Measurements from ENCODE around the gene SYNRG.

The SYNRG gene

GRCh38 chr17:37494971-37495370, 114.2 kb downstream of the SYNRG start:
- no peak for DNase-seq (ENCODE audit: low read depth)

GRCh38 chr17:37494401-37494831, 114.8 kb downstream of the SYNRG start:
- DNase-seq (ENCODE audit: low read depth): no peak

DNA sequence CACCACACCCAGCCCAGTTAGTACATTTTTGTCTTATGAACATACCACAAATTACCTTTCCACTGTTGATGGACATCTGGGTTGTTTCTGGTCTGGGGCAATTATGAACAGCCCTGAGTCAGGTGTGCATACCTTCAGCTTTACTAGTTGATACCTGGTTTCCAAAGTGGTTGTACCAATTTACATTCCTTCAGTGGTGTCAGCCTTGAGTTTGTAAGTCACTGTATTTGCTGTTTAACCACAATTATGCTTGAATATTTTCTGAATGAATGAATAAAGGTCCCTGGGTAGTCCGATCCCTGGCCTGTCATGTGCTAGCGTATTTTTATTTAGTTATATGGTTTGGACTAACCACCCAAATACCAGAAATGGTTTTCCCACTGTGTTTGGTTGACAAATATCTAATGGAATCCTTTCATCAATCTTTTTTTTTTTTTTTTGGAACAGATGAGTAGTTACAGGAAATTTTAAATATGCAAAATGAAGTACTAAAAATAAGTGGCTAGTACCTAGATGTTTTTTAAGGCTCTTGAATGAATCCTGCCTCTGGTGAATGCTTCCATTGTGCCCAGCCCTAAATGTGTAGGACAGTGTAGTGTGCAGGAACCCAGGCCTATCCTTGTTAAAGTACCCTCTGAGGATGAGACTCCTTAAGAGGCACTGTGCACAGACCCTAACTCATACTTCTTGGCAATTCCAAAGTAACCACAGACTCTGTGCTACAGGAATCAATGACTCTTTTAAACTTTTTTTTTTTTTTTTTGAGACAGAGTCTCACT, 115.8 kb downstream of the SYNRG start:
- DNase-seq (ENCODE audit: low read depth): peak; percentile 91

DNA sequence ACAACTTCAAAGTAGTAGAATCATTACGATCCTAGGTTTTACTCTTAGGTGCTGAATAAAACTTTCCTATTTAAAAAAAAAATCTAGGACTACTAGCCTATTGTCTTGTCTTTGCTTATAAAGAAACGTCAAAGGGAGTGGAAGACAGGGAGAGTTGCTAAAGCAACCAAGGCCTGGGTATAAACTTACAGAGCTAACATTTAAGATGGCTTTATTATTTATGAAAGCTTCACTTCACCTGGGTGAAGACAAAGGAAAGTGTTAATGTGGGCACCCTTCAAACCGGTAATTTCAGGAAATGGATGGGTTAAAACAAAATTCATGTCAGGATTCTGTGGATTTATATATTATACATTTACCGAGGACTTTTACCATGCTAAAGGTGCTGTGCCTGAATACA, 117.1 kb downstream of the SYNRG start:
- DNase-seq (ENCODE audit: low read depth): no peak

- peak; percentile 77 for DNase-seq (ENCODE audit: low read depth)
These were observed 118.3 kb downstream of the SYNRG start for GRCh38 chr17:37490638-37491614.

GRCh38 chr17:37490022-37490587, 119.1 kb downstream of the SYNRG start:
- no peak for DNase-seq (ENCODE audit: low read depth)

- no peak for DNase-seq (ENCODE audit: low read depth)
These were observed 119.8 kb downstream of the SYNRG start, which contains the start of gene DUSP14 for GRCh38 chr17:37489197-37490001. TSS of gene DUSP14 (plus strand) at chr17:37489891. CDS start at chr17:37512273, 22,382 bp downstream.

DNA sequence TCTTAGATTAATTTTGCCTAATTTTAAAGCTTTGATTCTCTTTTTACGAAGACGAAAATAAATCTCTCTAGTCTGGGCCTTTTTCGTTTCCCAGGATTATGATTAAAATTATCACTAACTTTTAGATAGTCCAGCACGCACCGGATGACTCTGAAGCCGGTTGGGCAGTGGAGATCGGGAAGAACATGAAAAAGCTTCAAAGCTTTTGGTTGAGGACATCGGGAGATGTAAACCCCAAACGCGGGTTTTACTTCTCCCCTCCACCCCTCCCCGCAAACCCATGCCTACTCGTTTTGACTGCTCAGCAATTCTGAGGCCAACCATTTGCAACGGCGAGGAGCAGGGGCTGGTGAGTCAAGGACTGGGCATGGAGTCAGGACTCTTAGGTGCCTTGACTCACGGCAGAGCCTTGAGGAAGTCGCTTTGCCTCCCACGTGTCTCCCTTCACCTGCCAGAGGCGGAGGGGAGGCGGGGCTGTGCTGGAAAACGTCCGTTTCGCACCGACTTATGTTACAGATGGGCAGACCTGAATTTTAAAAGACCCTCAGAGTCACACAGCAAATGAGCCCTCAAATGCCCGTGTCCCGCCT, 120.5 kb downstream of the SYNRG start:
- DNase-seq (ENCODE audit: low read depth): peak; percentile 80

- peak; percentile 70 for DNase-seq (ENCODE audit: low read depth)
These were observed 121.1 kb downstream of the SYNRG start for GRCh38 chr17:37488009-37488604.

GRCh38 chr17:37485938-37486570, 123.2 kb downstream of the SYNRG start:
- no peak for DNase-seq (ENCODE audit: low read depth)

GRCh38 chr17:37483311-37484039, 125.7 kb downstream of the SYNRG start:
- DNase-seq (ENCODE audit: low read depth): no peak

- DNase-seq (ENCODE audit: low read depth): no peak
These were observed 128.1 kb downstream of the SYNRG start for GRCh38 chr17:37481001-37481665.

DNA sequence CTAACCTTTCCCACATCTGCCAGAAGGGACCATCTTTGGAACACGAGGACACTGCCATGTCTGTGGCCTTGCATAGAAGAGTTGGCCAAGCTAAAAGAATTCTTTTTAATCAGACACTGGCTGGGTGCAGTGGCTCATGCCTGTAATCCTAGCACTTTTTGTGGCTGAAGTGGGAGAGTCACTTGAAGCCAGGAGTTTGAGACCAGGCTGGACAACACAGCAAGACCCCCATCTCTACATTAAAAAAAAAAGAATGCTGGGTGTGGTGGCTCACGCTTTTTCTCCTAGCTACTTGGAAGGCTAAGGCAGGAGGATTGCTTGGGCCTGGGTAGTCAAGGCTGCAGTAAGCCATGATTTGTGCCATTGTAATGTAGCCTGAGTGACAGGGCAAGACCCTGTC, 128.8 kb downstream of the SYNRG start:
- no peak for DNase-seq (ENCODE audit: low read depth)

DNA sequence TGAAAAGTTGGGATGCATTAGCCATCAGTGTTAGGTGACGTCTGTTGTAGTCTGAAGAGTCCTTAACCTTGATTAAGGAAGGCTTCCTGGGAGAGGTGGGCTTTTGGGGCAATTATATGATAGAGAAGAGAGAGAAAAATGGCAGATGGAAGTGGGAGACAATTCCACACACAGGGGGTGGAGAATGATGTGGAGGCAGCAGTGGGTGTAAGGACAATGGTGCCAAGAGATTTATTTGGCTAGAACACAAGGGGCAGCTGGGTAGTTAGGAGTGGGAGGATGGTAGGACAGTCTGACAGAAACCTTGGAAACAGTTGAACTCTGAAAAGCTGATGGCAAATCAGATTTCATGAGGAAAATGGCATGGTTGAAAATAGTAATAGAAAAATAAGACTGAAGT, 130.2 kb downstream of the SYNRG start:
- no peak for DNase-seq (ENCODE audit: low read depth)

DNA sequence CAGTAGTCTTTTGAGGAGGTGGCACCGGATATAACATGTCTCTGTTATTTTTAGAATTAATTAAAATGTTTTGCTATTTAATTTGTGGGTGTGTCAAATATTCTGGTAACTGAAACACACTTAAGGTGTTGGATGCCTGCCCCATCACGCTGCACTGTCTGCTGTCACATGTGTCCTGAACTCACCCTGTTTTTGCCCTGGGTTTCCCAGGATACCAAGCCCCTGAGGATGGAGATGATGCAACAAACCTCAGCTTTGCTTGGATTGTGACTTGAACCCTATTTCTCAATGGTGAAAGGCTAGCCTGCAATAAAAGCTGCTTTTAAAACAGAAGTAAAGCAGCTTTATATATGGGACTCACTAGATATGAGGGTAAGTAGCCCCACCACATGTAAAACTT, 131.0 kb downstream of the SYNRG start:
- no peak for DNase-seq (ENCODE audit: low read depth)

DNA sequence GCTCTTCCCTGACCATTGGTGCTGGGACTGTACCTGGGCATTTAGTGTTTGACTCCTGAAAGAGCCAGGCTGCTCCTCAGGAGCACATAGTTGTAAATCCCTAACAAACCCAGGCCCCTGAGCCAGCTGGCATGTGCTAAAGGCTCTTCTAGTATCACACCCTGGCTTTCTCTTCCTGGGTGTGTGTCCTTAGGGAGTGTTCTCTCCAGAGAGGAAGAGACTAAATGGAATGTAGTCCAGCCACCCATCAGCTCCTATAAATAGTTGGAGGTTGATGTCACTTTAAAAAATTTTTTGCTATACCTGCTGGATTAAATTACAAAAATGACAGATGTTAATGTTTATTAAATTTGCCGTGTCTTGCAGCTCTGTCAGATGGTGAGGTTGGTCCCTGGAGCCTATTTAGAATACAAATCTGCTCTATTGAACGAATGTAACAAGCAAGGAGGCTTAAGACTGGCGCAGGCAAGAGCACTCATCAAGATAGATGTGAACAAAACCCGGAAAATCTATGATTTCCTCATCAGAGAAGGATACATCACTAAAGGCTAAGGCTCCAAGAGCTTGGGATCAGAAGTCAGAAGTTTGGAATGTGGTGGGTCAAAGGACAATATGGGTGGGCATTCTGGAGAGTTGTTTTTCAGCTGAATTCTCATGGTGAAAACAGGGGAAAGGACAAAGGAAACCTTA, 132.6 kb downstream of the SYNRG start:
- DNase-seq (ENCODE audit: low read depth): peak; percentile 62

GRCh38 chr17:37475731-37476420, 133.3 kb downstream of the SYNRG start:
- no peak for DNase-seq (ENCODE audit: low read depth)

DNA sequence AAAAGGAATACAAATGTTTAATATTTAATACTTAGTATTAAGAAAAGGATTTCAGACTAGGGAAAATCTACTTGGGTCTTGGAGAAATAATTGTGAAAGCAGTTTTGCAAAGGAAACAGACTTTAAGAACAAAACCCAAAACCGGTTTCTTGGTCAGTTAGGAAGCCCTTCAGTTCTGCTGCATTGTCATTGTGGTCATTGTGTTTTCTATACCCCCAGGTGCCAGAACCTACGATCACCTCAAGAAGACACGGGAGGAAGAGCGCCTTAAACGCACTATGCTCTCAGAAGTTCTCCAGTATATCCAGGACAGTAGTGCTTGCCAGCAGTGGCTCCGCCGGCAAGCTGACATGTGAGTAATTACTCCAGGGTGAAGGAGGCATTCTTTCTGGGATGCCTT, 139.0 kb downstream of the SYNRG start:
- DNase-seq (ENCODE audit: low read depth): no peak
